GM12891 (cell line): ENCODE data around the gene PRPF31.

Source experiments
- POLR2A ChIP-seq: IDR thresholded peaks from 2 replicates; pipeline ENCODE4 v1.6.1; 2011; ENCODE audit warnings: low read depth, low read length, control low read depth
- SPI1 ChIP-seq: IDR thresholded peaks from 2 replicates; pipeline ENCODE4 v1.6.1; 2011; ENCODE audit warnings: low read depth, low read length, control low read depth

GRCh38 chr19:54168174-54168917 lies 52.8 kb downstream of the PRPF31 start:
- TF ChIP-seq POLR2A (no peak), SPI1 (no peak)
